ENCODE data around the gene ACOT11. TPM values are rescaled to one million over a fixed set of nuclear protein-coding genes. Genes with fewer than 3 reads are reported as not detected.
"Not testable (repeated sequence)": the region's sequence is repeated elsewhere in the genome, so short reads cannot be mapped to it uniquely, and the experiment has no call there.

ACOT11 gene
- total and polyA plus RNA-seq, 2 experiments from 2014 or later: 23.8 to 33.4 TPM

DNA sequence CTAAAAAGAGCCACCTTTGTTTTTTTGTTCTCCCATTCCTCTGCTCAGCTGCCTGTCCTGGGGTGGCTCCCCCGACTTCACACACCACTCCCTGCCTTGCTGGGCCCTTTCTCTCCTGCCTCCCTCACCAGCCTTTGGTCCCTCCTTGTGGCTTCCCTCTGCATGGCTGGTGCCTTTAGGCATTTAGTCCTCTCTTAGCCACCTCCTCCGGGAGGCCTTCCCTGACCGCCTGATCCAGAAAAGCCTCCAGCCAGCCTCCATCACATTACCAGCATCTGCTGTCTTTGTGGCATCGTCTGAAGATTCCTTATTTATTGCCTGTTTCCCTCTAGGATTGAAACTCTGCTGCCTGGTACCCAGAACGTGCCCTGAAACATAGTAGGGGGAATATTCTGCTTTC, 46.2 kb upstream of the ACOT11 start:
- H3K4me3 ChIP-seq: no peak overlapping the region
- H3K27me3 ChIP-seq: no peaks in the 10 kb centered on the region
- H3K36me3 ChIP-seq: no peaks in the 10 kb centered on the region
- H3K27ac ChIP-seq: no peak overlapping the region
- no peaks in the 10 kb centered on the region for H3K4me1 ChIP-seq (ENCODE audit: low read depth)
- TF ChIP-seq, protein P1, sequence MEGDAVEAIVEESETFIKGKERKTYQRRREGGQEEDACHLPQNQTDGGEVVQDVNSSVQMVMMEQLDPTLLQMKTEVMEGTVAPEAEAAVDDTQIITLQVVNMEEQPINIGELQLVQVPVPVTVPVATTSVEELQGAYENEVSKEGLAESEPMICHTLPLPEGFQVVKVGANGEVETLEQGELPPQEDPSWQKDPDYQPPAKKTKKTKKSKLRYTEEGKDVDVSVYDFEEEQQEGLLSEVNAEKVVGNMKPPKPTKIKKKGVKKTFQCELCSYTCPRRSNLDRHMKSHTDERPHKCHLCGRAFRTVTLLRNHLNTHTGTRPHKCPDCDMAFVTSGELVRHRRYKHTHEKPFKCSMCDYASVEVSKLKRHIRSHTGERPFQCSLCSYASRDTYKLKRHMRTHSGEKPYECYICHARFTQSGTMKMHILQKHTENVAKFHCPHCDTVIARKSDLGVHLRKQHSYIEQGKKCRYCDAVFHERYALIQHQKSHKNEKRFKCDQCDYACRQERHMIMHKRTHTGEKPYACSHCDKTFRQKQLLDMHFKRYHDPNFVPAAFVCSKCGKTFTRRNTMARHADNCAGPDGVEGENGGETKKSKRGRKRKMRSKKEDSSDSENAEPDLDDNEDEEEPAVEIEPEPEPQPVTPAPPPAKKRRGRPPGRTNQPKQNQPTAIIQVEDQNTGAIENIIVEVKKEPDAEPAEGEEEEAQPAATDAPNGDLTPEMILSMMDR (IDR thresholded peaks at IDR 0.05; ENCODE audit: low read depth, low read length): no peak
- H3K9me3 ChIP-seq (ENCODE audit: low read depth): no peaks in the 10 kb centered on the region
- no peak for DNase-seq (ENCODE audit: low read depth in 1 of 2, low spot score in 1 of 2)

DNA sequence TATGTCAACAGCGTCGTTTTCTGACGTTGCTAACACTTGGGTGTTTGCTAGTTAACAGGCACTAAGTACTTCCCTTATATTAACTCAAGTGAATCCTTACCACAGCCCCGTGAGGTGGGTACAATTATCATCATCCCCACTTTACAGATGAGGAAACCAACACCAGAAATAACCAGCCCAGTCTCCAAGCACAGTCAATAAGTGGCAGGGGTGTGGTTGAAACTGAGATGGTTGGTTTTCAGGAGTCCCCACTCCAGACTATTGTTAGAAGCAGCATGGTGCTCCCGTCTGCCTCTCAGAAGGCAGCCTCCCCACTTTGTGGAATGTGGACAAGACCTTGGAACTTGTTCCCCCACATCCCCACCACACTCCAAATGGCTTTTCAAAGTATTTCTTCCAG, 45.7 kb upstream of the ACOT11 start:
- TF ChIP-seq, protein P1 (IDR thresholded peaks at IDR 0.05; ENCODE audit: low read depth, low read length): no peak
- Histone ChIP-seq H3K9me3 (ENCODE audit: low read depth) (no peaks in the 10 kb centered on the region), H3K27me3 (no peaks in the 10 kb centered on the region), H3K4me1 (ENCODE audit: low read depth) (no peaks in the 10 kb centered on the region), H3K27ac (no peak overlapping the region), H3K36me3 (no peaks in the 10 kb centered on the region), H3K4me3 (no peak overlapping the region)
- no peak for DNase-seq (ENCODE audit: low read depth in 1 of 2, low spot score in 1 of 2)

DNA sequence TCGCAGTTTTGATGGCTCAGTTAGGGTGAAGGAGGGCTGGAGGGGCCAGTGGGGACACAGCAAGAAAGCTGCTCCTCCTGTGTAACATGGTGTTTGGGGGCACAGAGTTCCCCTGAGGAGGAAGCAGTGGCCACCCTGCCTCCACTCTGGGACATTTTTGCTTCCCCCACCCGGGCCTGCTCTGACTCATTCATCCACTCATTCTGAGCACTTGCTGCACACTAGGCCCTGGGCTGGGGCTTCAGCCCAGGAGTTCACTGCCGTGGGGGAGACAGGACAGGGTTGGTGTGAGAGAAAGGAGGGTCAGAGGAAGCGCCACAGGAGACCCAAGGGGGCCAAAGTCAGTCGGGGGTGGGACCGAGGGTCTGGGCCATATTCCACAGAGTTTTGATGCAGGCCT, 41.4 kb upstream of the ACOT11 start:
- Histone ChIP-seq H3K27me3 (no peaks in the 10 kb centered on the region), H3K4me3 (no peak overlapping the region), H3K9me3 (ENCODE audit: low read depth) (no peaks in the 10 kb centered on the region), H3K4me1 (ENCODE audit: low read depth) (no peaks in the 10 kb centered on the region), H3K27ac (no peak overlapping the region), H3K36me3 (no peaks in the 10 kb centered on the region)
- no peak for DNase-seq (ENCODE audit: low read depth in 1 of 2, low spot score in 1 of 2)
- TF ChIP-seq, protein P1 (IDR thresholded peaks at IDR 0.05; ENCODE audit: low read depth, low read length): no peak

DNA sequence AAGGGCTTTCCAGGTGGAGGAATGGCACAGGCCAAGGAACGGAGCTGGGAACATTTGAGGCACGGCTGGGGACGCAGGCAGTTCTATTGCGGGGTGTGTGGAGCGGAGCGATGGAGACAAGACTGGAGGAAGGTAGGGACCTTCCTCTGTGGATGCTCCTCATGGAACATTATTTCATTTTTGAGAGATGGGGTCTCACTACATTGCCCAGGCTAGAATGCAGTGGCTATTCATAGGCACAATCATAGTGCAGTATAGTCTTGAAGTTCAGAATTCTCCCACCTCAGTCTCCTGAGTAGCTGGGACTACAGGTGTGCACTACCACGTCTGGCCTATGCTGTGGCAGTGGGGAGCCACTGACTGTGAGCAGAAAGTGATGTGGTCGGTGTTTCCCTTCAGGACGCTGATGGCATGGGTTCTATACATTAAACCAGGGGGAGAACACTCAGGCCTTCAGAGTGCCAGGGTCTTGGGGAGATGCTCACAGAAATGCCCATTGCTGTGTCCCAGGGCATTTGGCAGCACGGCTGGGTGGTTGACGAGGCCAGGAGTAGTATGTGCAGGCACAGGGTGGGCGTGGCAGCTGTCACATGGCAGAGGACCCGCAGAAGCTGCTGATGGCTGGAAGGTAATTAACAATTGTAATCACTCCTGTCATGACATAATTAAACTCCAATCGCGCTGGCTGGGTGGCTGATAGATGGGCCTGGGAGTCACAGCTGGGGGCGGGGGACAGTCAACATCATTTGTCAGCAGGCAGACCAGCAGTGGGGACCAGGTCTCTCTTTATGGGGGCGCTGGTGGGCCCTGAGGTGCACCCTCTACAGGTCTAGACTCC, 40.8 kb upstream of the ACOT11 start:
- Histone ChIP-seq H3K4me1 (ENCODE audit: low read depth) (no peaks in the 10 kb centered on the region), H3K27ac (no peak overlapping the region), H3K27me3 (no peaks in the 10 kb centered on the region), H3K4me3 (no peak overlapping the region), H3K9me3 (ENCODE audit: low read depth) (no peaks in the 10 kb centered on the region), H3K36me3 (no peaks in the 10 kb centered on the region)
- TF ChIP-seq, protein P1 (IDR thresholded peaks at IDR 0.05; ENCODE audit: low read depth, low read length): no peak
- no peak for DNase-seq (ENCODE audit: low read depth in 1 of 2, low spot score in 1 of 2)

DNA sequence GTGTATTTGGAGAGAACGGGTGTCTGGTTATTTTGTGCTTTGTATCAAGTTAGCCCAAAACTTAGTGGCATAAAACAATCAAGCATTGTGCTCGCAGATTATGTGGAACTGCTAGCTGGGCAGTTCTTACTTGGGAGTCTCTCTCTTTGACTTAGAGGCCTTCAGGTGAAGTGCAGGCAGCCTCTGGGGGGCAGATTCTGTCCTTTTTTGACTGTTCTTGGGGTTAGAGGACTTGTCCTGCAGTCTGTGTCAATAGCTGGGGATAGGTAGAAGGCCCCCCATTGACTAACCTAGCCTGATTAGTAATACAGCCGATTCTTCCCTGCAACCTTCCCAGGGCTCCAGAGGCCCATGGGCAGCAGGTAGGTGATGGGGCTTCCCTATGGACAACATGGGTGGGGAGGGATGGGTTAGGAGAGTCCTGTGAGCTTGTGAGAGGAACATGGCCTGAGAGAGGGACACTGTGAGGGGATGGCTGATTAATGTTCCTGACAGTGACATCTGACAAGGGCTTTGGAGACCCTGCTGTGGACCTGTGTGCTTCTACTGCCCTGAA, 37.2 kb upstream of the ACOT11 start:
- no peak overlapping the region for H3K27ac ChIP-seq
- H3K9me3 ChIP-seq (ENCODE audit: low read depth): no peaks in the 10 kb centered on the region
- H3K4me3 ChIP-seq: no peak overlapping the region
- TF ChIP-seq, protein P1 (IDR thresholded peaks at IDR 0.05; ENCODE audit: low read depth, low read length): no peak
- no peaks in the 10 kb centered on the region for H3K4me1 ChIP-seq (ENCODE audit: low read depth)
- H3K27me3 ChIP-seq: no peaks in the 10 kb centered on the region
- DNase-seq (ENCODE audit: low read depth in 1 of 2, low spot score in 1 of 2): no peak
- no peaks in the 10 kb centered on the region for H3K36me3 ChIP-seq

DNA sequence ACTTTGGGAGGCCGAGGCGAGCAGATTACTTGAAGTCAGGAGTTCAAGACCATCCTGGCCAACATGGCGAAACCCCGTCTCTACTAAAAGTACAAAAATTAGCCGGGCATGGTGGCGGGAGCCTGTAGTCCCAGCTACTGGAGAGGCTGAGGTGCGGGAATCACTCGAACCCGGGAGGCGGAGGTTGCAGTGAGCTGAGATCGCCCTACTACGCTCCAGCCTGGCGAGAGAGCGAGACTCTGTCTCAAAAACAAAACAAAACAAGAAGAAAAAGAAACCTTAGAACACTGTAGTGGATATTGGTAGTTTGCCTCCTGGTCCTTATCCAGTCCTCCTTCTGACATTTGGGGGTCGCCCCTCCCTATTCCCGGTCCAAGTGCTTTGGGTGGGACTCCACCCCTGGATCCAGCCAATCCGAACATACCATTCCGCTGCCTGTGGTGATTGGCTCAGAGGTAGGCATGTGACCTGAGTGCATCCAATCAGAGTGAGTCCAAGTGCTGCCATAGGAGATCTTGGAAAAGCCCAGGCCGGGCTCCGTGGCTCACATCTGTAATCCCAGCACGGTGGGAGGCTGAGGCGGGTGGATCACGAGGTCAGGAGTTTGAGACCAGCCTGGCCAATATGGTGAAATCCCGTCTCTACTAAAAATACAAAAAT, 34.0 kb upstream of the ACOT11 start:
- H3K27ac ChIP-seq; H3K36me3 ChIP-seq; DNase-seq (ENCODE audit: low read depth in 1 of 2, low spot score in 1 of 2); H3K4me1 ChIP-seq (ENCODE audit: low read depth); H3K9me3 ChIP-seq (ENCODE audit: low read depth); H3K4me3 ChIP-seq; H3K27me3 ChIP-seq: not testable (repeated sequence)
